ENCODE measurements around the gene PTPRT.

Gene PTPRT

GRCh38 chr20:42447270-42447669 lies 742.4 kb downstream of the PTPRT start:
- Histone ChIP-seq H3K9ac (ENCODE audit: low read length) (no peak overlapping the region), H3K27ac (ENCODE audit: low read depth, low read length) (no peak overlapping the region), H3K27me3 (ENCODE audit: control insufficient read depth, insufficient read depth, low read length) (no peaks in the 10 kb centered on the region), H3K4me1 (ENCODE audit: control insufficient read depth, insufficient read depth, low read length) (no peaks in the 10 kb centered on the region), H3K4me3 (ENCODE audit: low read length) (no peak overlapping the region), H3K36me3 (ENCODE audit: control insufficient read depth, insufficient read depth, low read length) (no peaks in the 10 kb centered on the region)

GRCh38 chr20:42444799-42445198 lies 744.9 kb downstream of the PTPRT start:
- Histone ChIP-seq H3K27ac (ENCODE audit: low read depth, low read length) (no peak overlapping the region), H3K4me1 (ENCODE audit: control insufficient read depth, insufficient read depth, low read length) (no peaks in the 10 kb centered on the region), H3K27me3 (ENCODE audit: control insufficient read depth, insufficient read depth, low read length) (no peaks in the 10 kb centered on the region), H3K36me3 (ENCODE audit: control insufficient read depth, insufficient read depth, low read length) (no peaks in the 10 kb centered on the region), H3K9ac (ENCODE audit: low read length) (no peak overlapping the region), H3K4me3 (ENCODE audit: low read length) (no peak overlapping the region)

GRCh38 chr20:42443200-42443599 lies 746.5 kb downstream of the PTPRT start:
- H3K27me3 ChIP-seq (ENCODE audit: control insufficient read depth, insufficient read depth, low read length) = no peaks in the 10 kb centered on the region
- no peak overlapping the region for H3K27ac ChIP-seq (ENCODE audit: low read depth, low read length)
- H3K4me1 ChIP-seq (ENCODE audit: control insufficient read depth, insufficient read depth, low read length) = no peaks in the 10 kb centered on the region
- no peaks in the 10 kb centered on the region for H3K36me3 ChIP-seq (ENCODE audit: control insufficient read depth, insufficient read depth, low read length)
- no peak overlapping the region for H3K9ac ChIP-seq (ENCODE audit: low read length)
- no peak overlapping the region for H3K4me3 ChIP-seq (ENCODE audit: low read length)

- no peak overlapping the region for H3K4me3 ChIP-seq (ENCODE audit: low read length)
- H3K4me1 ChIP-seq (ENCODE audit: control insufficient read depth, insufficient read depth, low read length) = no peaks in the 10 kb centered on the region
- no peaks in the 10 kb centered on the region for H3K27me3 ChIP-seq (ENCODE audit: control insufficient read depth, insufficient read depth, low read length)
- no peaks in the 10 kb centered on the region for H3K36me3 ChIP-seq (ENCODE audit: control insufficient read depth, insufficient read depth, low read length)
- no peak overlapping the region for H3K27ac ChIP-seq (ENCODE audit: low read depth, low read length)
- no peak overlapping the region for H3K9ac ChIP-seq (ENCODE audit: low read length)
These were observed 747.0 kb downstream of the PTPRT start for GRCh38 chr20:42442716-42443115.

GRCh38 chr20:42441864-42442331 lies 747.8 kb downstream of the PTPRT start:
- Histone ChIP-seq H3K27me3 (ENCODE audit: control insufficient read depth, insufficient read depth, low read length) (no peaks in the 10 kb centered on the region), H3K27ac (ENCODE audit: low read depth, low read length) (no peak overlapping the region)

GRCh38 chr20:42441196-42441863 lies 748.4 kb downstream of the PTPRT start:
- no peaks in the 10 kb centered on the region for H3K27me3 ChIP-seq (ENCODE audit: control insufficient read depth, insufficient read depth, low read length)
- no peak overlapping the region for H3K9ac ChIP-seq (ENCODE audit: low read length)
- no peaks in the 10 kb centered on the region for H3K4me1 ChIP-seq (ENCODE audit: control insufficient read depth, insufficient read depth, low read length)
- H3K4me3 ChIP-seq (ENCODE audit: low read length) = no peak overlapping the region
- H3K27ac ChIP-seq (ENCODE audit: low read depth, low read length) = no peak overlapping the region
- no peaks in the 10 kb centered on the region for H3K36me3 ChIP-seq (ENCODE audit: control insufficient read depth, insufficient read depth, low read length)

More at GRCh38 chr20:42441864-42442331, 747.8 kb downstream of the PTPRT start:
- no peaks in the 10 kb centered on the region for H3K4me1 ChIP-seq (ENCODE audit: control insufficient read depth, insufficient read depth, low read length)
- H3K36me3 ChIP-seq (ENCODE audit: control insufficient read depth, insufficient read depth, low read length) = no peaks in the 10 kb centered on the region
- no peak overlapping the region for H3K9ac ChIP-seq (ENCODE audit: low read length)
- H3K4me3 ChIP-seq (ENCODE audit: low read length) = no peak overlapping the region

- H3K9ac ChIP-seq (ENCODE audit: low read length) = no peak overlapping the region
- no peaks in the 10 kb centered on the region for H3K27me3 ChIP-seq (ENCODE audit: control insufficient read depth, insufficient read depth, low read length)
- no peaks in the 10 kb centered on the region for H3K4me1 ChIP-seq (ENCODE audit: control insufficient read depth, insufficient read depth, low read length)
- no peaks in the 10 kb centered on the region for H3K36me3 ChIP-seq (ENCODE audit: control insufficient read depth, insufficient read depth, low read length)
- no peak overlapping the region for H3K4me3 ChIP-seq (ENCODE audit: low read length)
- H3K27ac ChIP-seq (ENCODE audit: low read depth, low read length) = no peak overlapping the region
These were observed 754.5 kb downstream of the PTPRT start for GRCh38 chr20:42435230-42435629.

- Histone ChIP-seq H3K36me3 (ENCODE audit: control insufficient read depth, insufficient read depth, low read length) (no peaks in the 10 kb centered on the region), H3K4me3 (ENCODE audit: low read length) (no peak overlapping the region), H3K27me3 (ENCODE audit: control insufficient read depth, insufficient read depth, low read length) (no peaks in the 10 kb centered on the region), H3K27ac (ENCODE audit: low read depth, low read length) (no peak overlapping the region), H3K4me1 (ENCODE audit: control insufficient read depth, insufficient read depth, low read length) (no peaks in the 10 kb centered on the region), H3K9ac (ENCODE audit: low read length) (no peak overlapping the region)
These were observed 757.0 kb downstream of the PTPRT start for GRCh38 chr20:42432496-42433334.

- H3K27ac ChIP-seq (ENCODE audit: low read depth, low read length) = no peak overlapping the region
- H3K4me3 ChIP-seq (ENCODE audit: low read length) = no peak overlapping the region
- H3K9ac ChIP-seq (ENCODE audit: low read length) = no peak overlapping the region
- H3K4me1 ChIP-seq (ENCODE audit: control insufficient read depth, insufficient read depth, low read length) = no peaks in the 10 kb centered on the region
- no peaks in the 10 kb centered on the region for H3K36me3 ChIP-seq (ENCODE audit: control insufficient read depth, insufficient read depth, low read length)
- no peaks in the 10 kb centered on the region for H3K27me3 ChIP-seq (ENCODE audit: control insufficient read depth, insufficient read depth, low read length)
These were observed 759.1 kb downstream of the PTPRT start for GRCh38 chr20:42430598-42430997.

GRCh38 chr20:42429761-42430458 lies 759.8 kb downstream of the PTPRT start:
- Histone ChIP-seq H3K4me1 (ENCODE audit: control insufficient read depth, insufficient read depth, low read length) (no peaks in the 10 kb centered on the region), H3K9ac (ENCODE audit: low read length) (no peak overlapping the region), H3K36me3 (ENCODE audit: control insufficient read depth, insufficient read depth, low read length) (no peaks in the 10 kb centered on the region), H3K4me3 (ENCODE audit: low read length) (no peak overlapping the region), H3K27me3 (ENCODE audit: control insufficient read depth, insufficient read depth, low read length) (no peaks in the 10 kb centered on the region), H3K27ac (ENCODE audit: low read depth, low read length) (no peak overlapping the region)

GRCh38 chr20:42419814-42420532 lies 769.7 kb downstream of the PTPRT start:
- no peak overlapping the region for H3K27ac ChIP-seq (ENCODE audit: low read depth, low read length)
- no peaks in the 10 kb centered on the region for H3K27me3 ChIP-seq (ENCODE audit: control insufficient read depth, insufficient read depth, low read length)
- no peak overlapping the region for H3K4me3 ChIP-seq (ENCODE audit: low read length)
- no peaks in the 10 kb centered on the region for H3K36me3 ChIP-seq (ENCODE audit: control insufficient read depth, insufficient read depth, low read length)
- H3K4me1 ChIP-seq (ENCODE audit: control insufficient read depth, insufficient read depth, low read length) = no peaks in the 10 kb centered on the region
- H3K9ac ChIP-seq (ENCODE audit: low read length) = no peak overlapping the region

GRCh38 chr20:42406826-42407225 lies 782.9 kb downstream of the PTPRT start:
- no peak overlapping the region for H3K4me3 ChIP-seq (ENCODE audit: low read length)
- no peaks in the 10 kb centered on the region for H3K27me3 ChIP-seq (ENCODE audit: control insufficient read depth, insufficient read depth, low read length)
- H3K9ac ChIP-seq (ENCODE audit: low read length) = no peak overlapping the region
- H3K27ac ChIP-seq (ENCODE audit: low read depth, low read length) = no peak overlapping the region
- no peaks in the 10 kb centered on the region for H3K36me3 ChIP-seq (ENCODE audit: control insufficient read depth, insufficient read depth, low read length)
- H3K4me1 ChIP-seq (ENCODE audit: control insufficient read depth, insufficient read depth, low read length) = no peaks in the 10 kb centered on the region

Data from rectal smooth muscle tissue (tissue), 1 donor.